ENCODE results near the gene DRC1. TPM values are rescaled to one million over a fixed set of nuclear protein-coding genes. Genes with fewer than 3 reads are reported as not detected.

DRC1 gene
- total RNA-seq, 2 donors from 2014 or later, result not detected

GRCh38 chr2:26376799-26377198 lies 24.9 kb upstream of the DRC1 start:
- H3K9me3 ChIP-seq (ENCODE audit: control insufficient read depth, low read length, poor library complexity, severe bottlenecking), result no peaks in the 10 kb centered on the region
- H3K27ac Mint-ChIP-seq, result peak overlapping the region; percentile 73
- peaks cover 23% of the 10 kb centered on the region for H3K4me1 Mint-ChIP-seq
- peaks cover 21% of the 10 kb centered on the region for H3K36me3 Mint-ChIP-seq (ENCODE audit: low read depth)
- H3K27me3 Mint-ChIP-seq, result no peaks in the 10 kb centered on the region
- no peak overlapping the region for H3K4me3 Mint-ChIP-seq
- ATAC-seq (no peak), DNase-seq (no peak)

- peaks cover 25% of the 10 kb centered on the region for H3K4me1 Mint-ChIP-seq
- peak overlapping the region; percentile 24 for H3K27ac Mint-ChIP-seq
- DNase-seq (no peak), ATAC-seq (no peak)
- H3K4me3 Mint-ChIP-seq, result no peak overlapping the region
- H3K36me3 Mint-ChIP-seq (ENCODE audit: low read depth), result peaks cover 25% of the 10 kb centered on the region
- H3K9me3 ChIP-seq (ENCODE audit: control insufficient read depth, low read length, poor library complexity, severe bottlenecking), result no peaks in the 10 kb centered on the region
- no peaks in the 10 kb centered on the region for H3K27me3 Mint-ChIP-seq
Measured at GRCh38 chr2:26380281-26380680, 21.4 kb upstream of the DRC1 start.

GRCh38 chr2:26382564-26382963 lies 19.2 kb upstream of the DRC1 start:
- H3K27ac Mint-ChIP-seq, result no peak overlapping the region
- ATAC-seq, result no peak
- no peak overlapping the region for H3K4me3 Mint-ChIP-seq
- no peaks in the 10 kb centered on the region for H3K9me3 ChIP-seq (ENCODE audit: control insufficient read depth, low read length, poor library complexity, severe bottlenecking)
- DNase-seq, result no peak
- peaks cover 20% of the 10 kb centered on the region for H3K4me1 Mint-ChIP-seq
- H3K27me3 Mint-ChIP-seq, result no peaks in the 10 kb centered on the region
- peaks cover 19% of the 10 kb centered on the region for H3K36me3 Mint-ChIP-seq (ENCODE audit: low read depth)

- no peaks in the 10 kb centered on the region for H3K9me3 ChIP-seq (ENCODE audit: control insufficient read depth, low read length, poor library complexity, severe bottlenecking)
- H3K36me3 Mint-ChIP-seq (ENCODE audit: low read depth), result peaks cover 11% of the 10 kb centered on the region
- no peak overlapping the region for H3K27ac Mint-ChIP-seq
- DNase-seq, result no peak
- no peaks in the 10 kb centered on the region for H3K27me3 Mint-ChIP-seq
- ATAC-seq, result no peak
- H3K4me1 Mint-ChIP-seq, result peaks cover 9% of the 10 kb centered on the region
- no peak overlapping the region for H3K4me3 Mint-ChIP-seq
Measured at GRCh38 chr2:26384183-26384582, 17.5 kb upstream of the DRC1 start.

GRCh38 chr2:26384597-26384996 lies 17.1 kb upstream of the DRC1 start:
- no peaks in the 10 kb centered on the region for H3K27me3 Mint-ChIP-seq
- DNase-seq, result no peak
- no peak overlapping the region for H3K4me3 Mint-ChIP-seq
- H3K27ac Mint-ChIP-seq, result no peak overlapping the region
- ATAC-seq, result no peak
- peaks cover 9% of the 10 kb centered on the region for H3K4me1 Mint-ChIP-seq
- H3K9me3 ChIP-seq (ENCODE audit: control insufficient read depth, low read length, poor library complexity, severe bottlenecking), result no peaks in the 10 kb centered on the region
- H3K36me3 Mint-ChIP-seq (ENCODE audit: low read depth), result peaks cover 11% of the 10 kb centered on the region

GRCh38 chr2:26387189-26387588 lies 14.5 kb upstream of the DRC1 start:
- H3K36me3 Mint-ChIP-seq (ENCODE audit: low read depth), result peaks cover 8% of the 10 kb centered on the region
- DNase-seq (no peak), ATAC-seq (no peak)
- no peak overlapping the region for H3K4me3 Mint-ChIP-seq
- no peak overlapping the region for H3K27ac Mint-ChIP-seq
- no peaks in the 10 kb centered on the region for H3K27me3 Mint-ChIP-seq
- no peaks in the 10 kb centered on the region for H3K9me3 ChIP-seq (ENCODE audit: control insufficient read depth, low read length, poor library complexity, severe bottlenecking)
- peaks cover 3% of the 10 kb centered on the region for H3K4me1 Mint-ChIP-seq

GRCh38 chr2:26394694-26395093 lies 7.0 kb upstream of the DRC1 start:
- Mint-ChIP-seq H3K4me3 (no peak overlapping the region), H3K27ac (no peak overlapping the region), H3K4me1 (peaks cover 4% of the 10 kb centered on the region), H3K27me3 (no peaks in the 10 kb centered on the region), H3K36me3 (ENCODE audit: low read depth) (peaks cover 2% of the 10 kb centered on the region)
- DNase-seq, result no peak
- ATAC-seq, result no peak
- H3K9me3 ChIP-seq (ENCODE audit: control insufficient read depth, low read length, poor library complexity, severe bottlenecking), result no peaks in the 10 kb centered on the region

- H3K27ac Mint-ChIP-seq, result no peak overlapping the region
- H3K27me3 Mint-ChIP-seq, result peaks cover 6% of the 10 kb centered on the region
- ATAC-seq, result no peak
- no peaks in the 10 kb centered on the region for H3K9me3 ChIP-seq (ENCODE audit: control insufficient read depth, low read length, poor library complexity, severe bottlenecking)
- no peak for DNase-seq
- H3K4me3 Mint-ChIP-seq, result no peak overlapping the region
- peaks cover 6% of the 10 kb centered on the region for H3K4me1 Mint-ChIP-seq
- H3K36me3 Mint-ChIP-seq (ENCODE audit: low read depth), result peaks cover 2% of the 10 kb centered on the region
Measured at GRCh38 chr2:26395394-26395793, 6.3 kb upstream of the DRC1 start.

- H3K9me3 ChIP-seq (ENCODE audit: control insufficient read depth, low read length, poor library complexity, severe bottlenecking), result no peaks in the 10 kb centered on the region
- peaks cover 6% of the 10 kb centered on the region for H3K4me1 Mint-ChIP-seq
- peaks cover 8% of the 10 kb centered on the region for H3K27me3 Mint-ChIP-seq
- ATAC-seq (no peak), DNase-seq (no peak)
- peaks cover 2% of the 10 kb centered on the region for H3K36me3 Mint-ChIP-seq (ENCODE audit: low read depth)
- no peak overlapping the region for H3K27ac Mint-ChIP-seq
- H3K4me3 Mint-ChIP-seq, result no peak overlapping the region
Measured at GRCh38 chr2:26396734-26397298, 4.9 kb upstream of the DRC1 start.

GRCh38 chr2:26399771-26400376 lies 1.8 kb upstream of the DRC1 start:
- Mint-ChIP-seq H3K4me3 (no peak overlapping the region), H3K36me3 (ENCODE audit: low read depth) (peaks cover 2% of the 10 kb centered on the region), H3K27ac (no peak overlapping the region), H3K4me1 (peaks cover 6% of the 10 kb centered on the region), H3K27me3 (peaks cover 8% of the 10 kb centered on the region)
- no peaks in the 10 kb centered on the region for H3K9me3 ChIP-seq (ENCODE audit: control insufficient read depth, low read length, poor library complexity, severe bottlenecking)
- ATAC-seq, result no peak
- no peak for DNase-seq

- no peak for ATAC-seq
- H3K9me3 ChIP-seq (ENCODE audit: control insufficient read depth, low read length, poor library complexity, severe bottlenecking), result no peaks in the 10 kb centered on the region
- H3K4me3 Mint-ChIP-seq, result no peak overlapping the region
- H3K4me1 Mint-ChIP-seq, result peaks cover 6% of the 10 kb centered on the region
- peaks cover 13% of the 10 kb centered on the region for H3K27me3 Mint-ChIP-seq
- H3K27ac Mint-ChIP-seq, result no peak overlapping the region
- peaks cover 2% of the 10 kb centered on the region for H3K36me3 Mint-ChIP-seq (ENCODE audit: low read depth)
- no peak for DNase-seq
Measured at GRCh38 chr2:26400723-26401122, 997 bp upstream of the DRC1 start.

- Mint-ChIP-seq H3K36me3 (ENCODE audit: low read depth) (peaks cover 2% of the 10 kb centered on the region), H3K4me1 (peaks cover 10% of the 10 kb centered on the region), H3K27ac (no peak overlapping the region), H3K27me3 (peaks cover 21% of the 10 kb centered on the region), H3K4me3 (no peak overlapping the region)
- DNase-seq, result no peak
- no peak for ATAC-seq
- no peaks in the 10 kb centered on the region for H3K9me3 ChIP-seq (ENCODE audit: control insufficient read depth, low read length, poor library complexity, severe bottlenecking)
Measured at GRCh38 chr2:26407526-26407925, 5.8 kb downstream of the DRC1 start.

GRCh38 chr2:26409785-26410184 lies 8.1 kb downstream of the DRC1 start:
- ATAC-seq (no peak), DNase-seq (no peak)
- Mint-ChIP-seq H3K27me3 (peaks cover 22% of the 10 kb centered on the region), H3K4me1 (peaks cover 10% of the 10 kb centered on the region), H3K27ac (no peak overlapping the region), H3K4me3 (no peak overlapping the region), H3K36me3 (ENCODE audit: low read depth) (peaks cover 2% of the 10 kb centered on the region)
- no peaks in the 10 kb centered on the region for H3K9me3 ChIP-seq (ENCODE audit: control insufficient read depth, low read length, poor library complexity, severe bottlenecking)

GRCh38 chr2:26410764-26411243 lies 9.1 kb downstream of the DRC1 start:
- Mint-ChIP-seq H3K4me1 (peaks cover 10% of the 10 kb centered on the region), H3K36me3 (ENCODE audit: low read depth) (peaks cover 2% of the 10 kb centered on the region), H3K4me3 (no peak overlapping the region), H3K27ac (no peak overlapping the region), H3K27me3 (peaks cover 23% of the 10 kb centered on the region)
- DNase-seq (no peak), ATAC-seq (no peak)
- H3K9me3 ChIP-seq (ENCODE audit: control insufficient read depth, low read length, poor library complexity, severe bottlenecking), result no peaks in the 10 kb centered on the region

Data from T-helper 17 cell (primary cell).